K562 (cell line): Measurements from ENCODE around the gene TBCC. TPM values are rescaled to one million over a fixed set of nuclear protein-coding genes. Genes with fewer than 3 reads are reported as not detected.

ENCODE experiments used
- FOXJ2 ChIP-seq: fragments of 200-800 bp; sonication (Bioruptor generic); IDR thresholded peaks from 2 replicates; pipeline ENCODE4 v1.6.1; 2016; ENCODE audit warnings: missing genetic modification characterization, missing compliant biosample characterization
- HOXB6 ChIP-seq: fragments of 250-450 bp; sonication (Bioruptor Pico); IDR thresholded peaks from 2 replicates; pipeline ENCODE4 v1.5.1; 2022; ENCODE audit warnings: mild to moderate bottlenecking, borderline replicate concordance
- KLF13 ChIP-seq: fragments of 450-650 bp; IDR thresholded peaks from 2 replicates; pipeline ENCODE4 v1.6.1; 2016; ENCODE audit warnings: missing genetic modification characterization, low read depth, mild to moderate bottlenecking, missing compliant biosample characterization, moderate library complexity, borderline replicate concordance
- PML ChIP-seq: IDR thresholded peaks from 2 replicates; pipeline ENCODE4 v1.6.1; 2012; ENCODE audit warnings: low read length, inconsistent platforms
- POLR2A ChIP-seq: fragments of 450-650 bp; conservative IDR thresholded peaks from 2 replicates; pipeline ENCODE4 v1.6.1; 2016
- POLR3G ChIP-seq: IDR thresholded peaks from 2 replicates; pipeline ENCODE4 v1.6.1; 2011; ENCODE audit not compliant: insufficient read length, insufficient replicate concordance; ENCODE audit errors: extremely low read depth
- SREBF1 ChIP-seq: fragments of 150-350 bp; IDR thresholded peaks from 2 replicates; pipeline ENCODE4 v1.6.1; 2014; ENCODE audit warnings: antibody characterized with exemption, low read depth, low read length, borderline replicate concordance
- SRSF7 ChIP-seq: fragments of 200-400 bp; formaldehyde crosslinking; optimal IDR thresholded peaks from 2 replicates; pipeline ENCODE3; 2017; ENCODE audit warnings: mild to moderate bottlenecking, low read depth, low read length
- TSC22D4 ChIP-seq: fragments of 450-650 bp; IDR thresholded peaks from 2 replicates; pipeline ENCODE4 v1.6.1; 2016; ENCODE audit warnings: missing genetic modification characterization, missing biosample characterization, control low read depth
- U2AF1 ChIP-seq: fragments of 200-400 bp; formaldehyde crosslinking; optimal IDR thresholded peaks from 2 replicates; pipeline ENCODE3; 2017; ENCODE audit warnings: mild to moderate bottlenecking, low read depth, low read length, moderate library complexity
- VEZF1 ChIP-seq: fragments of 200-800 bp; sonication (Bioruptor generic); IDR thresholded peaks from 2 replicates; pipeline ENCODE4 v1.6.1; 2017; ENCODE audit warnings: missing genetic modification characterization, missing compliant biosample characterization
- ZNF124 ChIP-seq: sonication (generic); formaldehyde crosslinking; IDR thresholded peaks from 2 replicates; pipeline ENCODE4 v1.8.1; 2022; ENCODE audit warnings: missing genetic modification reagents
- polyA plus RNA-seq, 8 experiments: library from polyadenylated mRNA; depleted of rRNA in 4 of 8; stranded (reverse) in 5 of 8; unstranded in 3 of 8; fragments of >200 nt; fragmentation: Nextera tagmentation in 2 of 8; fragmentation: Illumina TruSeq in 1 of 8; extraction: Ambion mirVana in 2 of 8; extraction: Trizol in 1 of 8; gene quantifications; 2 replicates each; pipeline versions ENCODE4 v1.2.1 to v1.2.3, GENCODE V29; 2011 to 2014; ENCODE audit warnings: inconsistent platforms in 1 of 8, missing spikeins in 1 of 8
- total RNA-seq, 7 experiments: library from RNA; depleted of rRNA in 6 of 7; stranded (reverse); fragments of >200 nt in 6 of 7; fragmentation: Illumina TruSeq in 2 of 7; extraction: Trizol in 2 of 7; gene quantifications; 2 replicates each; pipeline versions ENCODE4 v1.2.1 to v1.2.3, GENCODE V29; 2011 to 2021; ENCODE audit warnings: low replicate concordance in 1 of 7
- TF ChIP-seq, protein P1 (sequence below): sonication (generic); formaldehyde crosslinking; IDR thresholded peaks from 2 replicates; pipeline ENCODE4 v1.8.0; 2022; ENCODE audit warnings: mild to moderate bottlenecking, missing genetic modification reagents
- TF ChIP-seq, protein P2 (sequence below), 2 experiments: fragments of 450-650 bp; formaldehyde crosslinking in 1 of 2; IDR thresholded peaks; 2 replicates each; pipeline versions ENCODE4 v1.4.0 to v1.6.1; 2014 to 2020; ENCODE audit warnings: mild to moderate bottlenecking in 2 of 2, borderline replicate concordance in 1 of 2, low read depth in 1 of 2
- TF ChIP-seq, protein P3 (sequence below): fragments of 450-650 bp; conservative IDR thresholded peaks from 2 replicates; pipeline ENCODE4 v1.6.1; 2016; ENCODE audit warnings: missing genetic modification characterization, low read depth, mild to moderate bottlenecking, control low read depth, missing compliant biosample characterization

TBCC gene
- total and polyA plus RNA-seq, 9 of the 15 experiments (the other 6 are each of a cell fraction or from before 2014, with no cell fraction given), result 2.8 to 34.1 (median 23.3) TPM

DNA sequence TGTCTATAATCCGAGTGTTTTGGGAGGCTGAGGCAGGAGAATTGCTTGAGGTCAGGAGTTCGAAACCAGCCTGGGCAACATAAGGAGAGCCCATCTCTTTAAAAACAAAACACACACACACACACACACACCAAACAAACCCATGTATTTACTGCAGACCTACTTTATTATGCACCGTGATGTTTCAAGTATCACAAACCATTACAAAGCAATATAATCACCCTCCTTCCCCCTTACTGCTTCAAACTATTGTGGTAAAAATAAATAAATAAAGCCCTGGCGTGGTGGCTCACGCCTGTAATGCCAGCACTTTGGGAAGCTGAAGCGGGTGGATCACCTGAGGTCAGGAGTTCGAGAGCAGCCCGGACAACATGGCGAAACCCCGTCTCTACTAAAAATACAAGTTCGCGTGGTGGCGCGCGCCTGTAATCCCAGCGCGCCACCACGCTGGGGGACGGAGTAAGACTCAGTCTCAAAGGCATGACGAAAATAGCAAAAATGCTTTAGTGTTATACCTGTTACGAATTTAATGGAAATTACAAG is 1.5 kb downstream of the TBCC start (continued):
- TF ChIP-seq VEZF1 (CRISPR knock-in tag) (peak; percentile 31; the same call in 1 of the 2 replicates), POLR2A (no peak; the same call in 1 of the 2 replicates), PML (0 out of 2 replicates have a peak, but pooled peaks have one; percentile 13), U2AF1 (no peak), FOXJ2 (tag) (no peak), SREBF1 (no peak), POLR3G (no peak), HOXB6 (CRISPR knock-in tag) (no peak), KLF13 (tag) (no peak), SRSF7 (no peak), ZNF124 (CRISPR knock-in tag) (no peak), TSC22D4 (tag) (no peak)
- TF ChIP-seq, protein P1, sequence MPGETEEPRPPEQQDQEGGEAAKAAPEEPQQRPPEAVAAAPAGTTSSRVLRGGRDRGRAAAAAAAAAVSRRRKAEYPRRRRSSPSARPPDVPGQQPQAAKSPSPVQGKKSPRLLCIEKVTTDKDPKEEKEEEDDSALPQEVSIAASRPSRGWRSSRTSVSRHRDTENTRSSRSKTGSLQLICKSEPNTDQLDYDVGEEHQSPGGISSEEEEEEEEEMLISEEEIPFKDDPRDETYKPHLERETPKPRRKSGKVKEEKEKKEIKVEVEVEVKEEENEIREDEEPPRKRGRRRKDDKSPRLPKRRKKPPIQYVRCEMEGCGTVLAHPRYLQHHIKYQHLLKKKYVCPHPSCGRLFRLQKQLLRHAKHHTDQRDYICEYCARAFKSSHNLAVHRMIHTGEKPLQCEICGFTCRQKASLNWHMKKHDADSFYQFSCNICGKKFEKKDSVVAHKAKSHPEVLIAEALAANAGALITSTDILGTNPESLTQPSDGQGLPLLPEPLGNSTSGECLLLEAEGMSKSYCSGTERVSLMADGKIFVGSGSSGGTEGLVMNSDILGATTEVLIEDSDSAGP (CRISPR knock-in tag), result no peak
- TF ChIP-seq, protein P2, sequence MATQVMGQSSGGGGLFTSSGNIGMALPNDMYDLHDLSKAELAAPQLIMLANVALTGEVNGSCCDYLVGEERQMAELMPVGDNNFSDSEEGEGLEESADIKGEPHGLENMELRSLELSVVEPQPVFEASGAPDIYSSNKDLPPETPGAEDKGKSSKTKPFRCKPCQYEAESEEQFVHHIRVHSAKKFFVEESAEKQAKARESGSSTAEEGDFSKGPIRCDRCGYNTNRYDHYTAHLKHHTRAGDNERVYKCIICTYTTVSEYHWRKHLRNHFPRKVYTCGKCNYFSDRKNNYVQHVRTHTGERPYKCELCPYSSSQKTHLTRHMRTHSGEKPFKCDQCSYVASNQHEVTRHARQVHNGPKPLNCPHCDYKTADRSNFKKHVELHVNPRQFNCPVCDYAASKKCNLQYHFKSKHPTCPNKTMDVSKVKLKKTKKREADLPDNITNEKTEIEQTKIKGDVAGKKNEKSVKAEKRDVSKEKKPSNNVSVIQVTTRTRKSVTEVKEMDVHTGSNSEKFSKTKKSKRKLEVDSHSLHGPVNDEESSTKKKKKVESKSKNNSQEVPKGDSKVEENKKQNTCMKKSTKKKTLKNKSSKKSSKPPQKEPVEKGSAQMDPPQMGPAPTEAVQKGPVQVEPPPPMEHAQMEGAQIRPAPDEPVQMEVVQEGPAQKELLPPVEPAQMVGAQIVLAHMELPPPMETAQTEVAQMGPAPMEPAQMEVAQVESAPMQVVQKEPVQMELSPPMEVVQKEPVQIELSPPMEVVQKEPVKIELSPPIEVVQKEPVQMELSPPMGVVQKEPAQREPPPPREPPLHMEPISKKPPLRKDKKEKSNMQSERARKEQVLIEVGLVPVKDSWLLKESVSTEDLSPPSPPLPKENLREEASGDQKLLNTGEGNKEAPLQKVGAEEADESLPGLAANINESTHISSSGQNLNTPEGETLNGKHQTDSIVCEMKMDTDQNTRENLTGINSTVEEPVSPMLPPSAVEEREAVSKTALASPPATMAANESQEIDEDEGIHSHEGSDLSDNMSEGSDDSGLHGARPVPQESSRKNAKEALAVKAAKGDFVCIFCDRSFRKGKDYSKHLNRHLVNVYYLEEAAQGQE (IDR thresholded peaks at IDR 0.05; ENCODE audit: borderline replicate concordance), result peak; percentile 15; the same call in 1 of the 2 replicates
- TF ChIP-seq, protein P2 (CRISPR knock-in tag; IDR thresholded peaks at IDR 0.05; ENCODE audit: low read depth), result no peak
- TF ChIP-seq, protein P3, sequence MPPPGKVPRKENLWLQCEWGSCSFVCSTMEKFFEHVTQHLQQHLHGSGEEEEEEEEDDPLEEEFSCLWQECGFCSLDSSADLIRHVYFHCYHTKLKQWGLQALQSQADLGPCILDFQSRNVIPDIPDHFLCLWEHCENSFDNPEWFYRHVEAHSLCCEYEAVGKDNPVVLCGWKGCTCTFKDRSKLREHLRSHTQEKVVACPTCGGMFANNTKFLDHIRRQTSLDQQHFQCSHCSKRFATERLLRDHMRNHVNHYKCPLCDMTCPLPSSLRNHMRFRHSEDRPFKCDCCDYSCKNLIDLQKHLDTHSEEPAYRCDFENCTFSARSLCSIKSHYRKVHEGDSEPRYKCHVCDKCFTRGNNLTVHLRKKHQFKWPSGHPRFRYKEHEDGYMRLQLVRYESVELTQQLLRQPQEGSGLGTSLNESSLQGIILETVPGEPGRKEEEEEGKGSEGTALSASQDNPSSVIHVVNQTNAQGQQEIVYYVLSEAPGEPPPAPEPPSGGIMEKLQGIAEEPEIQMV (tag), result no peak
